ENCODE results near the gene DCAF15. TPM values are rescaled to one million over a fixed set of nuclear protein-coding genes. Genes with fewer than 3 reads are reported as not detected.

The DCAF15 gene
- total RNA-seq, 4 donors from 2014 or later, result 11.2 to 38.8 (median 18.0) TPM

DNA sequence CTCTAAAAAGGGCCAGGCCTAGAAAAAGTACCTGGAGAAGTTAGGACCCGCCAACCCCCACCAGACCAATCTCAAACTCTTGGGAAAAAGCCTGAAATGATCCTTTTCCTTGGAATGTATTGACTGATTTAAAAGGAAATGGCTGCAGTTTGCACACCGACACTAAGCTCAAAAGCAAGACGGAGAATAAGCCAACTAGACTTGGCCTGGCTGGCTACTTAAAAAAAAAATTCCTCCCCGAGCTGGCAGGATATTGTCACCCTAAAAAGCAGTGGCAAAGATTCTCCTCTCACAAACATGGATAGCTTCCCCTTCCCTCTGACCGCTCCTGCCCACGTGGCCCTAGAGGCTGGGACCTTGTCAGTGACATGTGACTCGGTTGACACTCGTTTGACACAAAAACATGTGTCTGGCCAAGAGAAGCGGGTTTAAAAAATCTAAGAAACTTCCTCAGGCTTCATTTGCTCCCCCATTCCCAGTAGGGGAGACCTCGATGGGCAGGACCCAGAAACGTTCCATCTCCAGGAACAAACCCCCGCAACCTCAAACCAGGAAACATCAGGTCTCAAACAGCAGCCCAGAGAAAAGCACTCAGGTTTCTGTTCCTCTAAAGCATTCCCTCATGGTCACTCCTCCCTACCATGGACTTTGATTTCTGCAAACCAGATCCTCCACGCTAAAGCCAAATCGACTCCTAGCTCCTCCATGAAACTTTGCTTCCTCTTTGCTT lies 52.5 kb downstream of the DCAF15 start:
- no peaks in the 10 kb centered on the region for H3K36me3 ChIP-seq
- intact Hi-C loops (cut with DNase I; ENCODE audit: low total_unique reads), result loop anchor here (2.0 to 10.0 kb wide), 5 partner anchors 113 to 558 kb away; partner anchors contain the start of genes ASF1B, PRKACA and ZSWIM4
- no peaks in the 10 kb centered on the region for H3K27me3 ChIP-seq
- ATAC-seq (peak; percentile 9 to 24), DNase-seq (peak; percentile 78 to 81)
- H3K4me3 ChIP-seq, result peak overlapping the region; percentile 84 to 97 (median 91)
- H3K9me3 ChIP-seq, result no peaks in the 10 kb centered on the region
- peaks cover 40 to 45% of the 10 kb centered on the region in 2 donors for H3K4me1 ChIP-seq
- H3K27ac ChIP-seq, result peak overlapping the region; percentile 96 to 100 (median 99)
- TF ChIP-seq, protein P1, sequence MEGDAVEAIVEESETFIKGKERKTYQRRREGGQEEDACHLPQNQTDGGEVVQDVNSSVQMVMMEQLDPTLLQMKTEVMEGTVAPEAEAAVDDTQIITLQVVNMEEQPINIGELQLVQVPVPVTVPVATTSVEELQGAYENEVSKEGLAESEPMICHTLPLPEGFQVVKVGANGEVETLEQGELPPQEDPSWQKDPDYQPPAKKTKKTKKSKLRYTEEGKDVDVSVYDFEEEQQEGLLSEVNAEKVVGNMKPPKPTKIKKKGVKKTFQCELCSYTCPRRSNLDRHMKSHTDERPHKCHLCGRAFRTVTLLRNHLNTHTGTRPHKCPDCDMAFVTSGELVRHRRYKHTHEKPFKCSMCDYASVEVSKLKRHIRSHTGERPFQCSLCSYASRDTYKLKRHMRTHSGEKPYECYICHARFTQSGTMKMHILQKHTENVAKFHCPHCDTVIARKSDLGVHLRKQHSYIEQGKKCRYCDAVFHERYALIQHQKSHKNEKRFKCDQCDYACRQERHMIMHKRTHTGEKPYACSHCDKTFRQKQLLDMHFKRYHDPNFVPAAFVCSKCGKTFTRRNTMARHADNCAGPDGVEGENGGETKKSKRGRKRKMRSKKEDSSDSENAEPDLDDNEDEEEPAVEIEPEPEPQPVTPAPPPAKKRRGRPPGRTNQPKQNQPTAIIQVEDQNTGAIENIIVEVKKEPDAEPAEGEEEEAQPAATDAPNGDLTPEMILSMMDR (IDR thresholded peaks at IDR 0.05 in 4 of 5, conservative IDR thresholded peaks at IDR 0.05 in 1 of 5), result no peak
- peak; percentile 10 to 34 for TF ChIP-seq POLR2A (IDR thresholded peaks at IDR 0.05)
- in situ Hi-C loops (cut with MboI; ENCODE audit: low sequenced_read_pairs in 4 of 4), result loop anchor here in 1 of 4 donors (5.0 kb wide), 1 partner anchor 52 kb away; the partner anchor contains the start of gene DCAF15

DNA sequence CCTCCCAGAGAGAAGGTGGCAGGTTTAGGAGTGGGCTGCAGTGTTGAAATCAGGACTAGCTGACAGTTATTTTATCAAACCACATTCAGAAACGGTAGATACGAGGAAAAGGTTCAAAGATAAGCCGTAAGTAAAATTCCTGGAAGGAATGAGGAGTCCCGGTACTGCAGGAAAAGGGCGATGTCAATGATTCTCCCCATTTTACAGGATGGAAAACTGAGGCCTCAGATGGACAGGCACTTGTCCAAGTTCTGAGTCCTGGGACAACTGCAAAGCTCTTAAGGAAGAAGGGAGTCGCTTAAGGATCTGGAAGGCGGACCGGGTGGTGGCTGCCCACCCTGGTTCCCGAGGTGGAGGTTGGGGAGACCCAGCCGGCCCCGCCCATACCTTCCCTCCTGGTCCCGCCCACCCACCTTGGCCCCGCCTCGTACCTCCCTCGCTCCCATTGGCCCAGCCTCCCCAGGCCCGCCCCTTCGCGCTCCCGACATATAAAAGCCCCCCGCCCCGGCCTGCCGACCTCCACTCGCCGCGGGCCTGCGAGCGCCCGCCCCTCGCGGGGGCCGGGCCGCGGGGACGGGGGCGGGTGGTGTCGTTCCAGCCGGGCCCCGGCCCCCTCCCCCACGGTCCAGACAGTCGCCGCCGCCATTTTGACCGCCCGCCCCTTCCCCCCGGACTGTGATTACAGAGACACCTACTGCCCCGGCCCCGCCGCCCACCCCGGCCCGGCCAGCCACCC lies 53.2 kb downstream of the DCAF15 start:
- Histone ChIP-seq H3K4me1 (peaks cover 40 to 45% of the 10 kb centered on the region in 2 donors), H3K27me3 (no peaks in the 10 kb centered on the region), H3K36me3 (no peaks in the 10 kb centered on the region), H3K27ac (peak overlapping the region; percentile 96 to 100 (median 99)), H3K9me3 (no peaks in the 10 kb centered on the region), H3K4me3 (peak overlapping the region; percentile 84 to 97 (median 91))
- in situ Hi-C loops (cut with MboI; ENCODE audit: low sequenced_read_pairs in 4 of 4), result no loop called here
- peak; percentile 91 for DNase-seq
- TF ChIP-seq, protein P1 (IDR thresholded peaks at IDR 0.05 in 4 of 5, conservative IDR thresholded peaks at IDR 0.05 in 1 of 5), result no peak
- TF ChIP-seq POLR2A (IDR thresholded peaks at IDR 0.05), result peak; percentile 78 to 89
- intact Hi-C loops (cut with DNase I; ENCODE audit: low total_unique reads), result loop anchor here (1.0 to 10.0 kb wide), 8 partner anchors 53 to 557 kb away; partner anchors contain the start of genes ASF1B, BRME1, CC2D1A and DCAF15
- peak; percentile 35 to 48 for ATAC-seq

DNA sequence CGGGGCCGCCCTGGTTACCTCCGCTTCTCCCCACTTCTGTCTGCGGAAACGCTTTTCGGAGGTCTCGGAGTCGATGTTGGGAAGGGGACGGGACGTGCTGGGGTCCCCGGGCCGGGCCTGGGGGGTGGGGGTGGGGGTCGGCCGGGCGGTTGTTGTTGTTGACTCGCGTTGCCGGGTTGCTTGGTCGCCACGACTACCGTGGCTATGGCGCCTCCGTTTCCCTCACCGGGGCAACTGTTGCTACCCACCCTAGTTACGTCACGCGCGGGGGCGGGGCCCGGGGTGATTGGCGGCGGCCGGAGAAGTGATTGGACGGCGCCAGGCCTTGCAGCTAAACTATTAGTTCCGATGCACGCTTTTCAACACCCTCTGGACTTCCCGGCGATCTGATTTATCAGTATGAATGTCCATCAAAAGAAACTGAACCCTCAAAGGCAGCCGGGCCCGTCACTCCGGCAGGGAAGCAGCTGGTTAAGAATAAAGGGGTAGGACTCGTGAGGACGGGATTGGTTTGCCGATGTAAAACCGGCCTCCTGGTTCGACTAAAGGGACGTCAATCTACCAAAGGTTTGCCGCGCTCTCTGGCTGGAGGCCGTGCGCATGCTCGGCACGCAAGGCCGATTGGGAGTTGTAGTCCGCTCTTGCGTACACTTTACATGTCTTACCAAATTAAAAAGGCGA lies 53.9 kb downstream of the DCAF15 start, which contains the start of gene RFX1:
Gene RFX1, minus strand, starts transcription at position 236 of the 681 bp plus-strand sequence. CDS start 12,477 bp downstream, outside the sequence.
- Histone ChIP-seq H3K27me3 (no peaks in the 10 kb centered on the region), H3K9me3 (no peaks in the 10 kb centered on the region), H3K4me3 (peak within 1 kb of the TSS; percentile 84 to 97 (median 92)), H3K36me3 (no peaks in the 10 kb centered on the region), H3K27ac (peak within 1 kb of the TSS; percentile 96 to 100 (median 99)), H3K4me1 (peaks cover 35 to 45% of the 10 kb centered on the region in 2 donors)
- no peak for TF ChIP-seq POLR2A (IDR thresholded peaks at IDR 0.05)
- TF ChIP-seq, protein P1 (IDR thresholded peaks at IDR 0.05 in 4 of 5, conservative IDR thresholded peaks at IDR 0.05 in 1 of 5), result peak in 1 of 5 experiments; percentile 41
- in situ Hi-C loops (cut with MboI; ENCODE audit: low sequenced_read_pairs in 4 of 4) (no loop called here), intact Hi-C loops (cut with DNase I; ENCODE audit: low total_unique reads) (loop anchor here (1.0 to 10.0 kb wide), 7 partner anchors 54 to 556 kb away; partner anchors contain the start of genes ASF1B, BRME1, CC2D1A and DCAF15)
- DNase-seq (peak; percentile 99 to 100), ATAC-seq (peak; percentile 82 to 85)
